Ovary (tissue), 3 donors: ENCODE results near the gene MXD4.

Source experiments
- POLR2A ChIP-seq: fragments of 450-650 bp; IDR thresholded peaks from one replicate; pipeline ENCODE4 v1.6.1; 2017; ENCODE audit warnings: antibody characterized with exemption, mild to moderate bottlenecking, moderate library complexity
- TF ChIP-seq, protein P1 (sequence below), 3 donors: fragments of 450-650 bp in 2 of 3; fragments of 200-600 bp in 1 of 3; IDR thresholded peaks; one replicate each; pipeline versions ENCODE4 v1.5.1 to v1.8.0; 2016 to 2022; ENCODE audit warnings: antibody characterized with exemption in 3 of 3, mild to moderate bottlenecking in 1 of 3
- donor health status: DM: no; HTN: no; CAD: no.

DNA sequence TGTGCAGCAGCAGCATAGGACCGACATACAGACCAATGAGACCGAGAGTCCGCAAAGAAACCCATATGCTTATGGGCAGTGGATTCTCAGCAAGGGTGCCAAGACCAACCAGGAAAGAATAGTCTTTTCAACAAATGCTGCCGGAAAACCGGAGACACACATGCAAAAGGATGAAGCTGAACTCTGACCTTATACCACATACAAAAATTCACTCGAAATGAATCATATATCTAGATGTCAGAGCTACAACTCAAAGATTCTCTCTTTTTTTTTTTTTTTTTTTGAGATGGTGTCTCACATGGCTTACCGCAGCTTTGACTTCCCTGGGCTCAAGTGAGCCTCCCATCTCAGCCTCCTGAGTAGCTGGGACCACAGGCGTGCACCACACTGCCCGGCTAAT lies 16.0 kb upstream of the MXD4 start:
- TF ChIP-seq, protein P1, sequence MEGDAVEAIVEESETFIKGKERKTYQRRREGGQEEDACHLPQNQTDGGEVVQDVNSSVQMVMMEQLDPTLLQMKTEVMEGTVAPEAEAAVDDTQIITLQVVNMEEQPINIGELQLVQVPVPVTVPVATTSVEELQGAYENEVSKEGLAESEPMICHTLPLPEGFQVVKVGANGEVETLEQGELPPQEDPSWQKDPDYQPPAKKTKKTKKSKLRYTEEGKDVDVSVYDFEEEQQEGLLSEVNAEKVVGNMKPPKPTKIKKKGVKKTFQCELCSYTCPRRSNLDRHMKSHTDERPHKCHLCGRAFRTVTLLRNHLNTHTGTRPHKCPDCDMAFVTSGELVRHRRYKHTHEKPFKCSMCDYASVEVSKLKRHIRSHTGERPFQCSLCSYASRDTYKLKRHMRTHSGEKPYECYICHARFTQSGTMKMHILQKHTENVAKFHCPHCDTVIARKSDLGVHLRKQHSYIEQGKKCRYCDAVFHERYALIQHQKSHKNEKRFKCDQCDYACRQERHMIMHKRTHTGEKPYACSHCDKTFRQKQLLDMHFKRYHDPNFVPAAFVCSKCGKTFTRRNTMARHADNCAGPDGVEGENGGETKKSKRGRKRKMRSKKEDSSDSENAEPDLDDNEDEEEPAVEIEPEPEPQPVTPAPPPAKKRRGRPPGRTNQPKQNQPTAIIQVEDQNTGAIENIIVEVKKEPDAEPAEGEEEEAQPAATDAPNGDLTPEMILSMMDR (IDR thresholded peaks at IDR 0.05) = no peak
- no peak for TF ChIP-seq POLR2A
